Breast epithelium (tissue), 3 donors: ENCODE measurements around the gene MRPS25.

Source experiments
- POLR2A ChIP-seq: fragments of 450-650 bp; IDR thresholded peaks from one replicate; pipeline ENCODE4 v1.6.1; 2016; ENCODE audit warnings: antibody characterized with exemption, mild to moderate bottlenecking, moderate library complexity
- POLR2AphosphoS5 ChIP-seq, 3 donors: sonication (generic); formaldehyde crosslinking; IDR thresholded peaks; one replicate each; pipeline ENCODE4 v1.6.1; 2017; ENCODE audit warnings: antibody characterized with exemption in 3 of 3

GRCh38 chr3:15071699-15072098 lies 6.6 kb upstream of the MRPS25 start:
- TF ChIP-seq POLR2A (no peak), POLR2AphosphoS5 (IDR thresholded peaks at IDR 0.05) (no peak)
